GM21619 (cell line): Measurements from ENCODE around the gene TTLL1.

Experiments
- ATAC-seq: cut with Tn5 transposase; IDR thresholded peaks from one replicate; pipeline ENCODE4 v1.9.1; 2021; ENCODE audit not compliant: unreplicated experiment

TTLL1 gene

DNA sequence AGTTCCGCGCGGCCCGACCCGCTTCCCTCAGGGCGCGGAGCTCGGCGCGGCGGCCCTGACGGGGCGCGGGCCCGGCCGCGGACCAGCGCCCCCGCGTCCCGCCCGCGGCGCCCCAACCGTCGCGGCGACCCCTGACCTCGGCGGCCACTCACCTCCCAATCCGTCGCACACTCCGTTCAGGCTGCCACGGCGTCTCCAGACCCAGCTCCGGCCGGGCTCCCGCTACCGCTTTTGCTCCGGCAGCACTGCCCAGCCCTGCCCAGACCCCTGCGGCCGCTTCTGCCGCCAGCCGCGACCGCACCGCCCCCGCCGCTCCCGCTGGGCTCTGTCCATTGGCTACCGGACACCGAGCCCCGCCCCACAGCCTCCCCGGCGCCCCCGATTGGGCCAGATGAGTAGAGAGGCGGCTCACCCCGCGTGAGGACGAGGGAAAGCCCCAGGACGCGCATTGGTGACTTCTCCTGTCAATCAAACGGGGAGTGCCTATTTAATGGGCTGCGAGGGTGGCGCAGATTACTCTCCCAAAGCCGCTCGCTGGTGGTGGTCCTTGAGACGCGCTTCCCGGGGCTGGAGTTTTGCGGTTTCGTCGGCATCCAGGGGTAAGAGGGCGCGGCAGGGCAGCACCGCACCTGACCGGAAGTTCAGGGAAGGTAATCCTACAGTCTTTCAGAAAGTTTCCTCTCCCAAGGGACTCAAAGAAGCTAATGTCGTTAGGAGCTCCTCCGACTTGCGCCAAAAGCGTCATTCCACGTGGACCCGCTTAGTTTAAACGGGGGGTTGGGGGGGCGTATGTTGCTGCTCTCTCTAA lies 74.1 kb downstream of the TTLL1 start, which contains the start of gene PACSIN2:
TSS of gene PACSIN2 (minus strand) at position 281 of the 808 bp plus-strand sequence. CDS start 103,069 bp downstream, outside the sequence.
- ATAC-seq, result peak; percentile 90

- peak; percentile 15 for ATAC-seq
Observed at GRCh38 chr22:43014316-43014868, 74.8 kb downstream of the TTLL1 start.

GRCh38 chr22:43013355-43014315 lies 75.6 kb downstream of the TTLL1 start:
- ATAC-seq, result no peak

GRCh38 chr22:43012390-43012789 lies 76.8 kb downstream of the TTLL1 start:
- no peak for ATAC-seq

DNA sequence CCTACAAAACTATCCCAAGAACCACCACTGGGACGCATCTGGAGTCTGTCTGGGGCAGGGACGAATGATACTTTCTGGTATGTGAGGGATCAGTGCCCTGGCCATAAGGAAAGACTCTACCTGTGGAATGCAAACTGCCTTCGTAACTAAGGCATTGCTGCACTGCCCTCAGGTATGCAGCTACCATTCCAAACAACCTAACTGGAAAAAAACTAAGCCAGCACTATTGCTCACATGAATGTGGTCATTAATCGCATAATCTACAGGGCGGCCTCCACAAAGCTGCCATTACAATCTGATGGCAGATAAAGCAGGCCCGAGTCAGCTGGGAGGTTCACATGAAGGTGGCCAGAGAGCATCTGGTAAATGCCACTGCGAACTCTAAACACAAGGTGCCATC lies 78.1 kb downstream of the TTLL1 start:
- ATAC-seq, result no peak

DNA sequence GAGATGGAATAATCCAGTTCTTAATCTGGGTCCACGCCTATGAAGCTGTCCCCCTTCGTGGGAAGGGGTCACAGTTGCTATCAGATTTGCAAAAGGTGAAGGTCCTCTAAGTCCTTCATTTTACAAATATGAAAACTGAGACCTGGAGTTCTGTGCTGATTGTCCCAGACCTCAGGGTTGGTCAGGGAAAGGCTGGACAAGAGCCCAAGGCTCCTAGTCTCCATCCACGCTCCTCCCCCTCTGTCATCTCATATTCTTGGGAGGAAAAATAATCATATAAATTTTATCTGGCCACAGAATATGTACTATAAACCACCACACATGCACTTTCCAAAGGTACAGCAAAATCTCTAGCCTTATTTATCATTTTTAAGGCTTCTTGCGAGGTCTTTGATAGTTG lies 79.7 kb downstream of the TTLL1 start:
- ATAC-seq, result no peak

GRCh38 chr22:43008921-43009320 lies 80.3 kb downstream of the TTLL1 start:
- no peak for ATAC-seq

GRCh38 chr22:43008509-43008908 lies 80.7 kb downstream of the TTLL1 start:
- ATAC-seq, result no peak

DNA sequence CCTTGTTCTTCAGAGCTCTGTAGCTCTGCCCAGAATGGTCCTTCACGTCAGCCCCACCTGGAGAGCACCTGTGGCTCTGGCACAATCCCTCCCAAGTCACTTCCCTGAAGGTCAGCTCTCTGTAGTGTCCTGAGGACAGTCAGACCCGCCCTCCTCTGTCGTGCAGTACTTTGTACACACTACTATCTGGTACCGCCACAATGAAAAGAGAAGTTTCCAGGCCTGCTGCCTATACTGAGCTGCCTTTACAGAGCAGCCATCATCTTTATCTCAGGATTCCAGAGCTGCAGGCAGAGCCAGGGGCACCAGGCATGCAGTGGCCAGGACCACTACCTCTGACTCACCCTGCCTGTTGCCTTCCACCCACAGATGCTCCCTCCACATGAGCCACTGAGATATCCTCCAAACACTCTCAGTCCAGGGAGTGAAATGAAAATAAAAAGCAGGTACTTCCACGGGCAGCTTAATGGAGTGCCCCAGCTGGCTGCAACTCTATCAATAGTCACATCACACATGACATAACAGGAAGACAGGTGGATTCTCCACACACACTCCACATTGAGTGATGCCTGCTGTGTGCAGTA lies 81.6 kb downstream of the TTLL1 start:
- ATAC-seq, result no peak

DNA sequence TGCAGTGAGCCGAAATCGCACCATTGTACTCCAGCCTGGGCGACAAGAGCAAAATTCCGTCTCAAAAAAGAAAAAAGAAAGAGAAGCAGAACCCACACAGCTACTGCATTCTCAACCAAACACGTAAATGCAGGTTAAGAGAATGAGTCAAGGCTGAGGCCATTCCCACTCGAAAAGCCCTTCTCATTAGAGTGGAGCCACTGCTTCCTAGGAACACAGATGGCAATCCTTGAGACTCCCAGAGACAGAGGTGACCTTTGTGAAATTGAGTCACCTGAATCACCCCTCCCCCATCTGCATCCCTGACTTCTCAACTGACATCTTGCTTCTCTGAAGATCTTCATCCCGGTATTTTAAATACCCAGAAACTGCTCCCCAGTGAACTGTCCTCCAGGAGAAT lies 82.4 kb downstream of the TTLL1 start:
- ATAC-seq, result no peak

DNA sequence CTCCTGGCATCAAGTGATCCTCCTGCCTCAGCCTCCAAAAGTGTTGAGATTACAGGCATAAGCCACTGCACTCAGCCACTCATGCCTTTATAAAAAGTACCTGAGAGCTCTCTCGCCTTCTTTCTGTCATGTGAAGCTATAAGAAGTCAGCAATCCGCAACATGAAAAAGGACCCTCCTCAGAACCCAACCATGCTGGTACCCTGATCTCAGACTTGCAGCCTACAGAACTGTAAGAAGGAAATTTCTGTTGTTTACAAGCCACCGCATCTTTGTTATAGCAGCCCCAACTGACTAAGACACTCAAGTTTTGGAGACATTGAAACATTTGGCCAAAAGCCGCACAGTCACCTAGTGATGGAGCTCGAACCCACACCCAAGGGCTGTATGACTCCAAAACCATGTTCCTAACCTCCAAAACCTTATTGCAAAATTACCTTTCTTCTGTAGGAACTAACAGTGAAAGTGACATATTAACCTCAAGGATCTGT lies 83.1 kb downstream of the TTLL1 start:
- no peak for ATAC-seq

DNA sequence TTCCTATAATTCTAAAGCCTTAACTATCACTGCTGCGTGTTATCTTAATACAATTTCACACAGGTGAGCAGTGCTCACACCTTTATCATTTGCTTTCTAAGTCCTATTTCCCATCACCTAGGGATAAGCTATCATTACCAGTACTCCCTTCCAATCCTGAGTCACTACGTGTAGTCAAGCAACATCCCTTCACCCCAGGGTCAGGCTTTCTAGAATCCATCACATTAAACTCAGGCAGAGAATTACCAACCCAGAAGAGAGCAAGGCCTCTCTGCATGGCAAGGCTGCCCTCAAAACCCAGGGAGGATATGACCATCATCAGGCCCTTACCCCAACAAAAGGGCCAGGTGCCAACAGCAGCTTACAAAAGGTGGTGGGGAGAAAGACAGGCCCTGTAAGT lies 84.1 kb downstream of the TTLL1 start:
- no peak for ATAC-seq

DNA sequence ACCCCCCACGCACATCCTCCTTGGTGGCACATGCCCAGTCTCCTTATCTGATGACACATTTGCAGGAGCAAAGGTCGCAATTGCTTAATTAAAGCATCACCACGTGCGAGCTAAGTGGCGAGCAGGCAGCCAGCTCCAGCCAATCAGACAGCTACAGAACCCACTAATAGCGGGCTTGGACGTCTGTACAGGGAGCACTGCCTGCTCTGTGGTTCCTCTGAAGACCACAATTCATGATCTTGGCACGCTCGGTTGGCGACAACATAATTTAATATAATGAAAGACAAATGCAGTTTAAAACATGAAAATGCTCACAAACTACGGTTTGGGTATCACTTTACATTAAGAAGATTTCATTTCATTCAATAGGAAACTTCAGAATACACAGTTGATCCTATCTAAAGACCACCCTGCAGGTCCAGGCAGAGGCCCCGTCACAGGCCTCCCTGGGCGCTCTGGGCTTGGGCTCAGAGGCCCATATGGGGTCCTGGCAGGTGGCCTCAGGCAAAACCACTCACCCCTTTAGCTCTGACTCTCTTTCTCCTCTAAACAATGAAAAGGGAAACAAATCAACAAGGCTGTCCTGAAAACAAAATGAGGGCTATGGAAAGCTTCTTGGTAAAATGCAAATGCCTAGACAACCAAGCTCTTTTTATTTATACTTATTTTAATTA lies 84.7 kb downstream of the TTLL1 start:
- ATAC-seq, result no peak

- no peak for ATAC-seq
Observed at GRCh38 chr22:43002202-43002586, 87.0 kb downstream of the TTLL1 start.

GRCh38 chr22:43001271-43002201 lies 87.7 kb downstream of the TTLL1 start:
- no peak for ATAC-seq

GRCh38 chr22:43000441-43001175 lies 88.6 kb downstream of the TTLL1 start:
- ATAC-seq, result no peak

- ATAC-seq, result no peak
Observed at GRCh38 chr22:42997582-42998090, 91.6 kb downstream of the TTLL1 start.

DNA sequence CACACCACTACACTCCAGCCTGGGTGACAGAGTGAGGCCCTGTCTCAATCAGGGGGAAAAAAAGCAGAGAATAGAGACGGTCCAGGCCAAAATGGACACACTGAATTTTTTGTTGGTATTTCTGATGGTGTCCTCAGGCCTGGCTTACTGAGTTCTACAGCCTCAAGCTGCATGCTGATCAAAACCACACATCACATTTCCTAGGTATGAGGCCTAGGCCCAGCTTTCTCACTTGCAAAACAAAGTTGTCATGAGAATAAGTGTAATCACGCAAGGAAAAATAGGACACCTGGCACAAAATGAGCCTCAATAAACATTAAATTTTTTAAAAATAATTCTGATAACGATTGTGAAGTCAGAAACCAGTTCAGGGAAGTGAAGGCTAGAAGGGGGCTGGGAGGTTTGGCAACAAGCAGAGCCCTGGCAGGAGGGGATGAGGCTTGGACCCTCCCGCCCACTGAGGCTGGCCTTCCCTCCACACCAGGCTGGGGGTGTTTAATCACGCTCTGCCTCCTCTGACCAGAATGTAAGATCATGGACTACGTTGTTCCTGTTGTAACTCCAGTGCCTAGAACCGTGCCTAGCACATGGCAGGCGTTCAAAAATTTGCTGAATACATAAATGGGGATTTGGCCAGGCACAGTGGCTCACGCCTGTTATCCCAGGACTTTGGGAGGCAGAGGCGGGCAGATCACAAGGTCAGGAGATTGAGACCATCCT lies 92.4 kb downstream of the TTLL1 start:
- no peak for ATAC-seq
